Measurements from ENCODE around the gene DGKB. TPM values are rescaled to one million over a fixed set of nuclear protein-coding genes. Genes with fewer than 3 reads are reported as not detected.

DGKB gene
- total RNA-seq, 1 experiment from 2014 or later, result not detected

GRCh38 chr7:14855033-14855794 is 47.3 kb downstream of the DGKB start:
- H3K36me3 ChIP-seq (ENCODE audit: control insufficient read depth, insufficient read depth, low read length), result no peaks in the 10 kb centered on the region
- H3K27ac ChIP-seq (ENCODE audit: low read length), result no peak overlapping the region
- in situ Hi-C loops (cut with HindIII; ENCODE audit: low pct_unique_long_range_greater_than_20kb, low sequenced_read_pairs), result no loop called here
- no peaks in the 10 kb centered on the region for H3K4me1 ChIP-seq (ENCODE audit: control insufficient read depth, insufficient read depth, low read length)
- DNase-seq (ENCODE audit: low read depth, low spot score), result no peak
- no peaks in the 10 kb centered on the region for H3K27me3 ChIP-seq (ENCODE audit: control insufficient read depth, insufficient read depth, low read length)
- intact Hi-C loops (cut with micrococcal nuclease; ENCODE audit: unreplicated experiment), result no loop called here
- CTCF ChIA-PET, result interaction anchor here (0.7 kb wide), 1 partner anchor 203 kb away, joined by 3 read pairs; no protein-coding TSS in a partner anchor
- no TSS peak for BruUV-seq (replicated peaks)
- TF ChIP-seq POLR2AphosphoS5 (IDR thresholded peaks at IDR 0.05; ENCODE audit: low read depth, low read length), result no peak
- TF ChIP-seq TCF7L2 (IDR thresholded peaks at IDR 0.05; ENCODE audit: low read depth, low read length), result no peak
- no peak for TF ChIP-seq REST (IDR thresholded peaks at IDR 0.05; ENCODE audit: insufficient read depth in 1 of 2, low read depth in 2 of 2, low read length in 1 of 2)
- TF ChIP-seq CTCF (IDR thresholded peaks at IDR 0.05), result no peak
- no peak for TF ChIP-seq SIN3A (IDR thresholded peaks at IDR 0.05; ENCODE audit: borderline replicate concordance, insufficient read depth, low read depth, low read length)
- no peak overlapping the region for H3K4me3 ChIP-seq (ENCODE audit: low read depth in 2 of 2, low read length in 2 of 2)
- no peaks in the 10 kb centered on the region for H3K9me3 ChIP-seq (ENCODE audit: control insufficient read depth, insufficient read depth, low read depth, low read length)
- POLR2A ChIA-PET, result no interaction called here
- no peak for ATAC-seq

- ChIA-PET CTCF (interaction anchor here (0.7 kb wide), 1 partner anchor 203 kb away, joined by 3 read pairs; no protein-coding TSS in a partner anchor), POLR2A (no interaction called here)
- no peak for ATAC-seq
- no TSS peak for BruUV-seq (replicated peaks)
- no peaks in the 10 kb centered on the region for H3K36me3 ChIP-seq (ENCODE audit: control insufficient read depth, insufficient read depth, low read length)
- H3K4me1 ChIP-seq (ENCODE audit: control insufficient read depth, insufficient read depth, low read length), result no peaks in the 10 kb centered on the region
- intact Hi-C loops (cut with micrococcal nuclease; ENCODE audit: unreplicated experiment), result no loop called here
- in situ Hi-C loops (cut with HindIII; ENCODE audit: low pct_unique_long_range_greater_than_20kb, low sequenced_read_pairs), result no loop called here
- H3K9me3 ChIP-seq (ENCODE audit: control insufficient read depth, insufficient read depth, low read depth, low read length), result no peaks in the 10 kb centered on the region
- DNase-seq (ENCODE audit: low read depth, low spot score), result no peak
- H3K27ac ChIP-seq (ENCODE audit: low read length), result no peak overlapping the region
- no peak overlapping the region for H3K4me3 ChIP-seq (ENCODE audit: low read depth in 2 of 2, low read length in 2 of 2)
- no peak for TF ChIP-seq TCF7L2 (IDR thresholded peaks at IDR 0.05; ENCODE audit: low read depth, low read length)
- TF ChIP-seq REST (IDR thresholded peaks at IDR 0.05; ENCODE audit: insufficient read depth in 1 of 2, low read depth in 2 of 2, low read length in 1 of 2), result no peak
- TF ChIP-seq SIN3A (IDR thresholded peaks at IDR 0.05; ENCODE audit: borderline replicate concordance, insufficient read depth, low read depth, low read length), result no peak
- no peak for TF ChIP-seq CTCF (IDR thresholded peaks at IDR 0.05)
- TF ChIP-seq POLR2AphosphoS5 (IDR thresholded peaks at IDR 0.05; ENCODE audit: low read depth, low read length), result no peak
- H3K27me3 ChIP-seq (ENCODE audit: control insufficient read depth, insufficient read depth, low read length), result no peaks in the 10 kb centered on the region
Observed at GRCh38 chr7:14854471-14854870, 48.1 kb downstream of the DGKB start.
